ENCODE measurements around the gene PSD4.

The PSD4 gene

GRCh38 chr2:113224647-113225236, 51.0 kb downstream of the PSD4 start:
- no peaks in the 10 kb centered on the region for H3K4me1 ChIP-seq (ENCODE audit: low read depth, poor library complexity, severe bottlenecking)
- no peak overlapping the region for H3K9ac ChIP-seq
- H3K79me2 ChIP-seq (ENCODE audit: insufficient read depth, low read depth): no peaks in the 10 kb centered on the region
- no peaks in the 10 kb centered on the region for H3K36me3 ChIP-seq (ENCODE audit: insufficient read depth)
- H3K27ac ChIP-seq: no peak overlapping the region
- no peak overlapping the region for H3K4me3 ChIP-seq (IDR thresholded peaks at IDR 0.05; ENCODE audit: insufficient read depth, low read depth, low read length)
- H2AFZ ChIP-seq (ENCODE audit: low read depth): no peak overlapping the region
- H3K4me2 ChIP-seq: no peak overlapping the region
- H3K27me3 ChIP-seq (ENCODE audit: insufficient read depth, low read depth): no peaks in the 10 kb centered on the region
- no peak for TF ChIP-seq CTCF (conservative IDR thresholded peaks at IDR 0.05; ENCODE audit: low read depth, low read length)
- no peaks in the 10 kb centered on the region for H4K20me1 ChIP-seq (ENCODE audit: insufficient read depth)

- Histone ChIP-seq H3K9ac (no peak overlapping the region), H3K36me3 (ENCODE audit: insufficient read depth) (no peaks in the 10 kb centered on the region), H4K20me1 (ENCODE audit: insufficient read depth) (no peaks in the 10 kb centered on the region), H3K4me1 (ENCODE audit: low read depth, poor library complexity, severe bottlenecking) (no peaks in the 10 kb centered on the region), H3K27ac (no peak overlapping the region), H3K27me3 (ENCODE audit: insufficient read depth, low read depth) (no peaks in the 10 kb centered on the region), H3K79me2 (ENCODE audit: insufficient read depth, low read depth) (no peaks in the 10 kb centered on the region), H2AFZ (ENCODE audit: low read depth) (no peak overlapping the region), H3K4me2 (no peak overlapping the region), H3K4me3 (IDR thresholded peaks at IDR 0.05; ENCODE audit: insufficient read depth, low read depth, low read length) (no peak overlapping the region)
- TF ChIP-seq CTCF (conservative IDR thresholded peaks at IDR 0.05; ENCODE audit: low read depth, low read length): no peak
These were observed 51.8 kb downstream of the PSD4 start for GRCh38 chr2:113225263-113226259.

- no peak overlapping the region for H3K4me2 ChIP-seq
These were observed 52.7 kb downstream of the PSD4 start for GRCh38 chr2:113226462-113226861.

GRCh38 chr2:113227290-113227689, 53.5 kb downstream of the PSD4 start:
- Histone ChIP-seq H3K9ac (no peak overlapping the region), H3K27ac (no peak overlapping the region), H3K4me1 (ENCODE audit: low read depth, poor library complexity, severe bottlenecking) (no peaks in the 10 kb centered on the region), H3K36me3 (ENCODE audit: insufficient read depth) (no peaks in the 10 kb centered on the region), H3K4me3 (IDR thresholded peaks at IDR 0.05; ENCODE audit: insufficient read depth, low read depth, low read length) (no peak overlapping the region), H2AFZ (ENCODE audit: low read depth) (no peak overlapping the region), H3K79me2 (ENCODE audit: insufficient read depth, low read depth) (no peaks in the 10 kb centered on the region), H3K4me2 (no peak overlapping the region), H4K20me1 (ENCODE audit: insufficient read depth) (no peaks in the 10 kb centered on the region), H3K27me3 (ENCODE audit: insufficient read depth, low read depth) (no peaks in the 10 kb centered on the region)
- no peak for TF ChIP-seq CTCF (conservative IDR thresholded peaks at IDR 0.05; ENCODE audit: low read depth, low read length)

More at GRCh38 chr2:113226462-113226861, 52.7 kb downstream of the PSD4 start:
- Histone ChIP-seq H3K27ac (no peak overlapping the region), H3K4me3 (IDR thresholded peaks at IDR 0.05; ENCODE audit: insufficient read depth, low read depth, low read length) (no peak overlapping the region), H3K9ac (no peak overlapping the region), H3K4me1 (ENCODE audit: low read depth, poor library complexity, severe bottlenecking) (no peaks in the 10 kb centered on the region), H3K36me3 (ENCODE audit: insufficient read depth) (no peaks in the 10 kb centered on the region), H3K27me3 (ENCODE audit: insufficient read depth, low read depth) (no peaks in the 10 kb centered on the region), H2AFZ (ENCODE audit: low read depth) (no peak overlapping the region), H4K20me1 (ENCODE audit: insufficient read depth) (no peaks in the 10 kb centered on the region), H3K79me2 (ENCODE audit: insufficient read depth, low read depth) (no peaks in the 10 kb centered on the region)
- no peak for TF ChIP-seq CTCF (conservative IDR thresholded peaks at IDR 0.05; ENCODE audit: low read depth, low read length)

All from KMS-11 (cell line).